Measurements from ENCODE around the gene DYNLRB1.
"Not testable (repeated sequence)": the region's sequence is repeated elsewhere in the genome, so short reads cannot be mapped to it uniquely, and the experiment has no call there.

The DYNLRB1 gene

GRCh38 chr20:34516247-34517113 is at the start of gene DYNLRB1:
Gene DYNLRB1, plus strand, starts transcription at chr20:34516422. Its CDS starts 37 bp downstream, at chr20:34516459.
- peak; percentile 91 to 97 (median 93) for DNase-seq (ENCODE audit: low read depth in 3 of 3)

GRCh38 chr20:34468951-34469350 is 47.3 kb upstream of the DYNLRB1 start:
- DNase-seq (ENCODE audit: low read depth in 3 of 3): no peak

- no peak for DNase-seq (ENCODE audit: low read depth in 3 of 3)
Measured at GRCh38 chr20:34472246-34472925, 43.8 kb upstream of the DYNLRB1 start.

GRCh38 chr20:34473262-34473883 is 42.8 kb upstream of the DYNLRB1 start:
- DNase-seq (ENCODE audit: low read depth in 3 of 3): peak in 1 of 3 donors; percentile 8

GRCh38 chr20:34475979-34476736 is 40.1 kb upstream of the DYNLRB1 start:
- DNase-seq (ENCODE audit: low read depth in 3 of 3): peak in 1 of 3 donors; percentile 25

GRCh38 chr20:34479627-34480026 is 36.6 kb upstream of the DYNLRB1 start:
- DNase-seq (ENCODE audit: low read depth in 3 of 3): no peak

- not testable (repeated sequence) for DNase-seq (ENCODE audit: low read depth in 3 of 3)
Measured at GRCh38 chr20:34482154-34482553, 34.1 kb upstream of the DYNLRB1 start.

GRCh38 chr20:34483585-34484220 is 32.5 kb upstream of the DYNLRB1 start:
- not testable (repeated sequence) for DNase-seq (ENCODE audit: low read depth in 3 of 3)

- DNase-seq (ENCODE audit: low read depth in 3 of 3): no peak
Measured at GRCh38 chr20:34485068-34485634, 31.1 kb upstream of the DYNLRB1 start.

GRCh38 chr20:34491226-34491931 is 24.8 kb upstream of the DYNLRB1 start:
- DNase-seq (ENCODE audit: low read depth in 3 of 3): no peak

- DNase-seq (ENCODE audit: low read depth in 3 of 3): no peak
Measured at GRCh38 chr20:34491932-34492509, 24.2 kb upstream of the DYNLRB1 start.

- no peak for DNase-seq (ENCODE audit: low read depth in 3 of 3)
Measured at GRCh38 chr20:34493646-34494045, 22.6 kb upstream of the DYNLRB1 start.

- DNase-seq (ENCODE audit: low read depth in 3 of 3): no peak
Measured at GRCh38 chr20:34495307-34495706, 20.9 kb upstream of the DYNLRB1 start.

GRCh38 chr20:34495916-34496315 is 20.3 kb upstream of the DYNLRB1 start:
- no peak for DNase-seq (ENCODE audit: low read depth in 3 of 3)

GRCh38 chr20:34497596-34497995 is 18.6 kb upstream of the DYNLRB1 start:
- DNase-seq (ENCODE audit: low read depth in 3 of 3): not testable (repeated sequence)

GRCh38 chr20:34500823-34501222 is 15.4 kb upstream of the DYNLRB1 start:
- no peak for DNase-seq (ENCODE audit: low read depth in 3 of 3)

GRCh38 chr20:34506480-34506879 is 9.7 kb upstream of the DYNLRB1 start:
- DNase-seq (ENCODE audit: low read depth in 3 of 3): no peak

GRCh38 chr20:34507702-34508413 is 8.4 kb upstream of the DYNLRB1 start:
- DNase-seq (ENCODE audit: low read depth in 3 of 3): no peak

- DNase-seq (ENCODE audit: low read depth in 3 of 3): no peak
Measured at GRCh38 chr20:34510575-34510974, 5.6 kb upstream of the DYNLRB1 start.
